HCT116 (cell line): ENCODE results near the gene USP31.

Experiments used
- CTCF ChIP-seq, 3 experiments: fragments of 200-600 bp in 1 of 3; sonication (generic) in 1 of 3; IDR thresholded peaks in 2 of 3; conservative IDR thresholded peaks in 1 of 3; 2 replicates each; pipeline ENCODE4 v1.5.1; 2012 to 2017; ENCODE audit warnings: low read depth in 2 of 3, low read length in 2 of 3, antibody characterized with exemption in 1 of 3, borderline replicate concordance in 1 of 3, control low read depth in 1 of 3, mild to moderate bottlenecking in 1 of 3, mixed read lengths in 1 of 3, mixed run types in 1 of 3, moderate library complexity in 1 of 3; ENCODE audit not compliant: insufficient read depth in 1 of 3
- EGR1 ChIP-seq: IDR thresholded peaks from 2 replicates; pipeline ENCODE4 v1.6.1; 2012; ENCODE audit warnings: low read depth
- ELF1 ChIP-seq: IDR thresholded peaks from 2 replicates; pipeline ENCODE4 v1.6.1; 2012; ENCODE audit warnings: low read depth, borderline replicate concordance
- POLR2A ChIP-seq: IDR thresholded peaks from 2 replicates; pipeline ENCODE4 v1.7.0; 2011; ENCODE audit warnings: borderline replicate concordance; ENCODE audit not compliant: insufficient read depth, insufficient read length; ENCODE audit errors: extremely low read depth
- POLR2AphosphoS5 ChIP-seq: IDR thresholded peaks from 2 replicates; pipeline ENCODE4 v1.6.1; 2011; ENCODE audit warnings: mild to moderate bottlenecking, low read depth, low read length, moderate library complexity
- TF ChIP-seq, protein P1 (sequence below): IDR thresholded peaks from 2 replicates; pipeline ENCODE4 v1.6.1; 2012

GRCh38 chr16:23131931-23132621 is 17.2 kb downstream of the USP31 start:
- TF ChIP-seq CTCF (IDR thresholded peaks at IDR 0.05 in 2 of 3, conservative IDR thresholded peaks at IDR 0.05 in 1 of 3; ENCODE audit: borderline replicate concordance in 1 of 3, insufficient read depth in 1 of 3, low read depth in 2 of 3, low read length in 2 of 3) = no peak
- TF ChIP-seq, protein P1, sequence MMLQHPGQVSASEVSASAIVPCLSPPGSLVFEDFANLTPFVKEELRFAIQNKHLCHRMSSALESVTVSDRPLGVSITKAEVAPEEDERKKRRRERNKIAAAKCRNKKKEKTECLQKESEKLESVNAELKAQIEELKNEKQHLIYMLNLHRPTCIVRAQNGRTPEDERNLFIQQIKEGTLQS = no peak
- no peak for TF ChIP-seq EGR1
- TF ChIP-seq POLR2AphosphoS5 = no peak
- TF ChIP-seq ELF1 = no peak
- no peak for TF ChIP-seq POLR2A
